Measurements from ENCODE around the gene PCSK2.
"Not testable (repeated sequence)": the region's sequence is repeated elsewhere in the genome, so short reads cannot be mapped to it uniquely, and the experiment has no call there.

Gene PCSK2, protein sequence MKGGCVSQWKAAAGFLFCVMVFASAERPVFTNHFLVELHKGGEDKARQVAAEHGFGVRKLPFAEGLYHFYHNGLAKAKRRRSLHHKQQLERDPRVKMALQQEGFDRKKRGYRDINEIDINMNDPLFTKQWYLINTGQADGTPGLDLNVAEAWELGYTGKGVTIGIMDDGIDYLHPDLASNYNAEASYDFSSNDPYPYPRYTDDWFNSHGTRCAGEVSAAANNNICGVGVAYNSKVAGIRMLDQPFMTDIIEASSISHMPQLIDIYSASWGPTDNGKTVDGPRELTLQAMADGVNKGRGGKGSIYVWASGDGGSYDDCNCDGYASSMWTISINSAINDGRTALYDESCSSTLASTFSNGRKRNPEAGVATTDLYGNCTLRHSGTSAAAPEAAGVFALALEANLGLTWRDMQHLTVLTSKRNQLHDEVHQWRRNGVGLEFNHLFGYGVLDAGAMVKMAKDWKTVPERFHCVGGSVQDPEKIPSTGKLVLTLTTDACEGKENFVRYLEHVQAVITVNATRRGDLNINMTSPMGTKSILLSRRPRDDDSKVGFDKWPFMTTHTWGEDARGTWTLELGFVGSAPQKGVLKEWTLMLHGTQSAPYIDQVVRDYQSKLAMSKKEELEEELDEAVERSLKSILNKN

DNA sequence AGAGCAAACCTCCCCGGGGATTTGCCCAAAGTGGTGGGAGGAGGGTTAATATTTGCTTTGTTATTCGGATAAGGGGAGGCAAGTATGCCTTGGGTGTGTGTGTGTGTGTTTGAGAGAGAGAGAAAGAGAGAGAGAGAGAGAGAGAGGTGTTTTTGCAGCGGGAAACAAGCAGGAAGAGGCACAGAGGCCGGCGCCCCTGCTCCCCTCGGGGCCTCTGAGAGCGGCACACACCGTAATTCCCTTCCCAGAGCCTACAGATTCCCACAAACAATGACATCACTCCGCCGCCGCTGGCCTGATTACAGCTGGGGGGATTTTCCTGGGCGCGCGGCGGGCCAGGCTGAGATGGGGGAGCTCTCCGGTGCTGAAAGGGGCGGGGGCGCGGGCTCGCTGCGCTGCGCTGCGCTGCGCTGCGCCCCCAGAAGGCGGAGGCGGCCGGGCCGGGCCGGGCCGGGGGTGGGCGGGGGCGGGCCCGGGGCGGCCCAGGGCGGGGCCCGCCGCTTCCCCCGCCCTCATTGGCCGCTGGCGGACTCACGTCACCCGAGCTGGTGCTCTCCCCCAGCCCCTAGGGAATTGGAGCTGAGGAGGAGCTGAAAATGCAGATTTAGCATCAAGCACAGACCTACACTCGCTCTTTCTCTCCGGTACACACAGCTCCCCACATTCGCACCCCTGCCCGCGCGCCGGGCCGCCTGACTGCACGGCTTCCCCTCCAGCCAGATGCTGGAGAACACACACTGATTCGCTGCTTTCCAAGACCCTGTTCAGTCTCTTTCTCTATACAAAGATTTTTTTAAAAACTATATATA is at the start of gene PCSK2:
PCSK2 (plus strand) TSS at position 631 of the 809 bp plus-strand sequence. CDS start 266 bp downstream, outside the sequence.
- DNase-seq: no peak

DNA sequence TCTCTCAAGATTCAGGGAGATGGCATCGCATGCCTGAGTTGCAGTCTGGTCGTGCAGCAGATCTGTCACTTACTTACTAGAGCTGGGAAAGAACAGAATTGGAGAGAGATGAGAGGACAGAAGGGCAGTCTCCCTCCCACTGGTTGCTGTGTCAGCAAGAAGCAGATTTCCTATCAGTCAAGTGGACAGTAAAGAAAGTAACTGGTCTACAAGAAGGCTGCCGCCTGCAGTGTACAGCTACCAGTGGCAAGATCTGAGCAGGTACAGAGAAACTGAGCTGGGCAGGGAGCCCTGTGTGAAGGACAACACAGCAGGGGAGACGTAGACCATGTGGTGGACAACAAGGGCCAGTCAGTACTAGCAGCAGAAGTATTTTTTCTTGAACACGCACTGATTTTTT is 49.5 kb upstream of the PCSK2 start:
- DNase-seq: no peak

DNA sequence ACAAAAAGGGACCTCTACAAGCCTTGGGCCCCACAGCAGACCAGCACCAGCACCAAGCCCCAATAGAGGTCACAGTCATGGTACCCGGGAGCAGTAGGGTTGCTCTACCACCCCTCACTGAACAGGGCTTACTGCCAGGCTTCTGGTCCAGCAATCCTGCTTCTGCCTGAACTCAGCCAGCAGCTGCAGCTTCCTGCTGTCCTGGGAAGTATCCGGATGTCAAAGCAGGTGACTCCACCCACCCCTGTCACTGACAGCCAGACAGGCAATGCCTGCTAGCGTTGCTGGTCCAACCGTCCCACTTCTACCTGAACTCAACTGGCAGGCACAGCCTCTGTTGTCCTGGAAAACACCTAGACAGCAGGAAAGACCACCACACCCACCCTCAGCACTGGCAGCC is 47.0 kb upstream of the PCSK2 start:
- no peak for DNase-seq

DNA sequence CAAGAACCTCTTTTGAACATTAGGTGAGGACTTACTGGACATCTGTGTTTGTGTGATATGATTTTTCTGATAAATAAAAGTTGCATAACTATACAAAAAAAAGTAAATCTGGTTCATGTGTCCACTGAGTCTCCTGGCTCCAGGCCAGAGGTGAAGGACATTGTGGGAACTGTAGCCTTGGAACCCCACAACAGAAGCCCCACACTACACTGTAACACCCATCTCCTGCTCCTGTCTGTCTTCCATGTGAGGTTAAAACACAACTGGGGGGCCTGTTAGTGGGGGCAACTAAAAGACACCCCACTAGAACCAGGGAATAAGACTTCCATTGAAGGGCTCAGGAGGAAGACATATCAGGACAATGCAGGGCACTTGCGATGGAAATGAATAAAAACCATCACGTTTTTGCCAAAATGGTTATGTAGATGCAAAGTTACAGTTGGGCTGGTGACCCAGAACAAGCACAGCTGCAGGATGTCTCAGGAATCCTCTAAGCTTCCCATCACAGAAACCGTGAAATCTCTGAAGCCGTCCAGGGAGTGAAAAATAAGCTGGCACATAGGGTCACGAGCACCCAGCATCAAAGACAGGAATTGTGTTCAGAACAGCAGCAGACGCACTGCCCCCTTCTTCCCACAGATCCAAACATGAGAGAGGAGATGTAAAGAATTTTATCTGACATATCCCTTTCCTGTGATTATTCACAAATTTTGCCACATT is 36.7 kb upstream of the PCSK2 start:
- no peak for DNase-seq

DNA sequence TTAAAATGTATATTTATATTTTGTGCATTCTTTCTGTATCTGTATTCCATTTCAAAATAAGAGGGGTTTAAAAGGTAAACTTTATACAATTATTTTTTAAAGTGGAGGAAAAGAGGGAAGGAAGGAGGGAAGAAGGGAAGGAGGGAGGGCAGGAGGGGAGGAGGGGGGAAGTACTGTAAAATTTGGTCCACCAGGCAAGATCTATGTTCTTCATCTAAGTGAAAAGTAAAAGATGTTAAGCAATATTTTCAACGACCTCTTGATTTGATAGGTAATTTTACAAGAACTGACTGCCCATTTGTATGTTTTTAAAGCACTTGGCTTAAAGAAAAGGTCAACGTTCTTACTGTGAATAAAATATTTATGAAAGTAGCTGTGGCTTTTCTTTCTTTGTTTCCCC is 29.8 kb upstream of the PCSK2 start:
- DNase-seq: no peak

DNA sequence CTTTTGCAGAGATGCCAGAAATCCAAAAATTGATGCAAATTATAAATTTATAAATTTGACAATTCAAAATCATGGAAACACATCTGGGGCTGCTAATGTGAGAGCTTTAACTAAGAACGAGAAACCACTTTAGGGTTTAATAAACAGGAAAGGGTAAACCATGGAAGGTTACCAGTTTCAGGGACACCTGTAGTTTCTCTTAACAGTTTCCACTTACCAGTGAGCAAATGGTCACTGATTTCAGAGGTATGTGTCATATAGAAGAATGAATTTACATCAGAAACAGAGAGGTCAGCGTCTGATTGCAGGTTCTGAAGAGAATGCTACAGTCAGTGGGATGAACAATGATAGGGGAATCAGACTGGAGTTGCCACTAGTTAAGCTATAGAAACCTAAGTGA is 24.8 kb upstream of the PCSK2 start:
- no peak for DNase-seq

DNA sequence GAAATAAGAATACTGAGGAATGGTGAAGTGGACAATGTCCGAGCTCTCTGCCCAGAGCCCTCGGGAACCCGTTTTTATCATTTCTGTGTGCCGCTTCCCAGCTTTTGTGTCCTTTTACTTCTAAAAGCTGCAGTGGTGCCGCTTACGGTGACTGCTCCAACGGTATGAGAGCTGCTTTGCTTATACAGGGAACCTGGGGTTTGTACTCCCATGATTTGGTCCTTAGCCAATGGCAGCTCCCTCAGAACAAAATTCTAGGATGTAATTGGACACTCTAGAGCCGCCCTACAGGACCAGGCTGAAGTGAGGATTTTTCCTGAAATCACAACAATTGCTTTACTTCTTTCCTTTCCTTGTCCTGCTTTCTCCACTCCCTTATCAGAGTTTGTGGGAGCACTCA is 24.2 kb upstream of the PCSK2 start:
- no peak for DNase-seq

DNA sequence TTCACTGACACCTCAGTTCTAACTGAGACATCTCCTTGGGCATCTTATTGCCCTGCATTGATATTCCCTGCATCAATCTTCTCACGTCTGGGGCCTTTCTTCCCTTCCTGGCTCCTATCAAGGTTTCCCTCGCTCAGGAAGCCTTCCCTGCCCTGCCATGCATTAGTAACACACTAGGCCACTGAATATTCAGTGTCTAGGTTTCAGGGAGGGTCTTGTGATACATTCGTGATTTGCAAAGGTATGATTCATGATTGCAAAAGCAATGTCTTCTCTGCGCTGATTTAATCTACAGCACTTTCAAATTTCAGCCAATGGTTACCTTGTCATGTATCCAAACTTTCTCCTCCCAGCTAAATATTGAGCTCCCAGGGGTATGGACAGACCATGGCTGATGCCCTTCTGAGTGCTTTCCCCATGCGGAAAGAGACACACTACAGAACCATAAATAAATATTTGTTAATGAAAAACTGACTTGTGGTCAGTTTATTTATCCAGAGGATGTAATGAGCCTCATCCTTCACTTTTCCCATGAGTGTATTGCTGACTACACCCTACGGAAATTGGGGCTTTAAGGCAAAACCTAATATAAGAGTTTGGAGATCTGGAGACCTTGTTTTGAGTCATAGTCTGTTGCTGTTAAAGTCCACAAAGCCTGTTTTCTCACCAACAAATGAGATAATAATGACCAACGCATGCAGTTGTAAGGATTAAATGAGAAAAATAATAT is 21.6 kb upstream of the PCSK2 start:
- no peak for DNase-seq

DNA sequence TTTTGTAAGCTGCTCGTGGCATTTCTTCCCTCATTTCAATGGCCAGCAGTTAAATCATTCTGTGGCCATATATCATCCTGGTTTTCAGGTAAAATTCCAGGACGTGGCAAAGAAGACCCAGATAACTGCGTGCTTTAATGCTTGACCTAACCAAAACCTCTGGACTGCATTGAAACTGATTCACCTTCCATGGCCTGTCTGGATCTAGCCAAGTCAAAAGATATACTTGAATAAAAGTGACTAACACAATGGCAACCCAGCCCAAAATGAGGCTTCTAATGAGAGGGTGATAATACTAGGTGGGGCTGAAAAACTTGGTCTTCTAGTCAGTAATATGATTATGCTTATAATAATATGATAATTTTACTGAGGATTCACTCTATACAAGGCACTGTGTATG is 16.5 kb upstream of the PCSK2 start:
- no peak for DNase-seq

DNA sequence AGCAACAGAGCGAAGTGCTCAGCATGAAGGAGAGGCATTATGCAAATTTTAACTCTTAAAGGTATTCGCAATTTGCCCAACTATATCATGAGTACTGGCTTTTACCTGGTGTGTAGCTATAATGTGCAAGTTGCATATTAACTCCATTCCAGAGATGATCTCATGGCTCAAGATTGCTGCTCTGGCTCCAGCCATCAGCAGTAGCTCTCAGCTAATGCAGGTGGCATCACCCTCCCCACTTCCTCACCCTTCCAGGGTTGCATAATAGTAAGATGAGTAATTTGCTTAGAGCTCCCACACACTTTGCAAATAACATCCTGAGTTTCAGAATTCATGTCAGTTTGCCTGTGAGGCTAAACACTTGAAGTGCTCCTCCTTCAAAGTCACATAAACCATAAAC is 15.9 kb upstream of the PCSK2 start:
- no peak for DNase-seq

DNA sequence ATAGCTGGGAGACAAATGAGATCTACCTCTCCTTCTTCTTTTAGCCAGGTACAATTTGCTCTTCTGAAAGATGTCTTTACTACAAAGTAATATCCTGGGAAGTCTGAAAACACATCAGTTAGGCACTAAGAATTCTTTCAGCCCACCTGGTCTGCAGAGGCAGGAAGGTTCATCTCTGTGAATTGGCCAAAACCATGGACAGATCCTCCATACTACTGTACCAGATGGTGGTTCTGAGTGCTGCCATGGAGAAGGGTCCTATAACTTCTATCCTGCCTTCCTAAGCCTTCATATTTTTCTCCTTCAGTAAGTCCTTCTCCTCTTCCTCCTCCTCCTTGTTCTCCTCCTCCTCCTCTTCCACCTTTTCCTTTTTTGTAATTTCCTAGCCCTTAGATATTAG is 11.7 kb upstream of the PCSK2 start:
- DNase-seq: no peak

DNA sequence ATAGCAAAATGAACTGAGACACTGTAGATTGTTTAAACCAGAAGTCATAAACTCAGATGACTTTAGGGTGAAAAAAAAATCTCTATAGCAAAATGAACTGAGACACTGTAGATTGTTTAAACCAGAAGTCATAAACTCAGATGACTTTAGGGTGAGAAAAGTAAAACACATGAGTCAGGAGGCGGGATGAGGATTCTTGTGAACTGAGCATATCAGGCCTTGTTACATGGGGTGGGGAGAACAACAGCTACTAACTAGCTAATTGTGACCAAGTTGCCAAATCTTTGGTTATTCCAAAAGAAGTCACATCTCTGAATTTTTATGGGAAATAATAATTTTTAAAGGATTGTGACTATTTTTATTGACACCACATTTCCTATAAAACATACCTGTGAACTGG is 7.0 kb upstream of the PCSK2 start:
- not testable (repeated sequence) for DNase-seq

DNA sequence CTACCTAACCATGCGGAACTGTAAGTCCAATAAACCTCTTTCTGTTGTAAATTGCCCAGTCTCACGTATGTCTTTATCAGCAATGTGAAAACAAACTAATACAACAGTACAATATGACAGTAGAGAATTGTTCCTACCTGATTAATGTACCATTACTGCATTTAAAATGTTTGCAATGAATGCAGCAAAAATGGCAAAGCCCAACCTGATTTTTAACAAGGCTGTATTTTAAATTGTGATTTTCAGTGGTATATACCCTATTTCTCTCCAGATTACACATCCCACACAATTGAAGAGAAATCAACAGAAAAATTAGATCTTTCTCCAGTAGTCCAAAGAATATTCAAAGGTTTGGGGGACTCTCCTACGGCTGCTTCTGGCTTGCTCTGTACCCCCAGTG is 3.3 kb upstream of the PCSK2 start:
- DNase-seq: no peak

DNA sequence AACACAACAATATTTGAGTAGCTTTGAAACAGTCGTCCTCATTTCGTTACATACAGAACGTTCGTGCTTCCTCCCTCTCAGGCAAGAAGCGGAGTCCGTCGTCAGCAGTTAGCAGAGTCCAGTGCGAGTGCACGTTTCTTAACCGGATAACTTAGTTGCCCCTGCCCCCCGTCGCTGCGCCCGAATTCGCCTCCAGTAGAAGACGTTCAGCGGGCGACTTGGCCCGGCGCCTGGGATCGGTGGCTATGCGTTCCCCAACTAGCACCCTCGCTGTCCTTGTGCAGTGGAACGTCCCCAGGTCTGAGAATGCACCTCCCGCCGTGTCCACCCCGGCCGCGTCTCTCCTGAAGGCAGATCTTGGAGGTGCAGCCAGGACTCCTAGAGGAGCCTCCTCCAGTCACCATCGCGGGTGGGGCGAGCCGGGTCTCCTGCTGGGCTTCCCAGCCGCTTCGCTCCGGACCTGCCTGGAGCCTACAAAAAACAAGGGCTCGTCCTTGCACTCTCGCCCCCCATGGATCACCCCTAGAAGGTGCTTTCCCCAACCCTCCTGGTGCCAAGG is 910 bp upstream of the PCSK2 start:
- no peak for DNase-seq

DNA sequence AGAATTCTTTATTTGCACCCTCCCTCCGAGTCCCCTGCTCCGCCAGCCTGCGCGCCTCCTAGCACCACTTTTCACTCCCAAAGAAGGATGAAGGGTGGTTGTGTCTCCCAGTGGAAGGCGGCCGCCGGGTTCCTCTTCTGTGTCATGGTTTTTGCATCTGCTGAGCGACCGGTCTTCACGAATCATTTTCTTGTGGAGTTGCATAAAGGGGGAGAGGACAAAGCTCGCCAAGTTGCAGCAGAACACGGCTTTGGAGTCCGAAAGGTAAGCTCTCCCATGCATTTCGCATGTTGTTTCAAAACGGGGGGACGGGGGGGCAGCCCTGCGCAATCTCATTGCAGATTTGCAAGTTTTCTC is 357 bp downstream of the PCSK2 start:
- DNase-seq: no peak

DNA sequence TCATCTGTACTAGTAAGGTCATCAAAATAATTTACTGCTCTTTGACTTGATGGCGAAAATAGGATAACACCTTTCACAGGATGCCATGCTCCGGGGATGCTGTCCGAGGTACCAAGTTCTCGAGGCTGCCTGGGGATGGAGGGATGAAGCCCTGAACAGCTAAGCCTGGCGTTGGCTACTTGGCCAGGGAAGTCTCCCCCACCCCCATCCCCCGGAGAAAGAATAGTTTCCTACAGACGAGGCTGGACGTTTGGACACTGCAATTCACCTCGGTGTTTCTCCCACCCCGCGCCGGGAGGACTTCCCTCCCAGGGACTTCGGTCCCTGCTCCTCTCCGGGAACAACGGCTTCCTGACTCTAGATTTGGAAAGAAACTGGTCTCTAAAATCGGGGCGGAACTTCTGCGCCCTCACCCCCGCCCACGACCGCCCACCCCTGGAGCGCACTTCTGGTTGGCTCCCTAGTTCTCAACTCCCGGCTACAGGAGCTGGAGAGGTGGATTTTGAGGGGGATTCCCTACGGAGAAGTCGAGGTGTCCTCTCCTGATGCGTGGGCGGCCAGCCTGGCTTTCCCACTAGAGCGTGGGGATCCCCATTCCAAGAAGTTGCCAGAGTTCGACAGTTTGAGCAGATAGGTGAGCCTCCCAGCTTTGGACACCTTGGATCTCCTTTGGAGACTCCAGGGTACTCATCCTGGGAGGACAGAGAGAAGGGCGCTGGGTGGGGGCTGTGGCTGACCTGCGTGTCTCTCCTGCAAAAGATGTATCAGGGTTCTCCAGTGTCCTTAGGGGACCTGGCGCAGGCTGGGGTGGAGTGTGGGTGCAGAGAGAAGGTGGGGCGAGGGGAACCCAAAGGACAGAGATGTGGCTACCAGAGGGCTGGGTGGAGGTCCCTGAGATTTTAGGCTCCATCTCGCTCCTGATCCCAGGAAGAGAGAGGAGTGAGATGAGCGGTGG is 1.1 kb downstream of the PCSK2 start:
- DNase-seq: no peak

DNA sequence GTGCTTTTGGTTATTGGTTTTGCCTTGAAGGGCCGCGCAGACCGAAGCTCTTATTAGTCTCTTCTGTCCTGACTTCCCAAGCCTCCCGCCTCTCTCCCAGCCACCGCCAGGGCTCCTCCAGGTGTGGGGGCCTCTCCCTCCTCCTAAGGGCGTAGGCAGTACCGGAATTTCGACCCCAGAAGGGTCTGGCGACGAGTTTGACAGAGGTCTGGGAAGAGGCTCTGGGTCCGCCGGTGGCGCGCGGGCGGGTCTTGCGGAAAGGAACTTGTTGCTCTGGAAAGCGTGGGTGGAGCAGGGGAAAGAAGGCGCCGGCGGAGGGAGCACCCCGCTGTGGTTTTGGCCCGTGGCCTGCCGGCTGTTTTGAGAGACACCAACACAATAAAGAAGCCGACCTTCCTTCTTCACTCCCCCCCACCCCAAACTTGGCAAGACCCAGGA is 1.8 kb downstream of the PCSK2 start:
- no peak for DNase-seq

DNA sequence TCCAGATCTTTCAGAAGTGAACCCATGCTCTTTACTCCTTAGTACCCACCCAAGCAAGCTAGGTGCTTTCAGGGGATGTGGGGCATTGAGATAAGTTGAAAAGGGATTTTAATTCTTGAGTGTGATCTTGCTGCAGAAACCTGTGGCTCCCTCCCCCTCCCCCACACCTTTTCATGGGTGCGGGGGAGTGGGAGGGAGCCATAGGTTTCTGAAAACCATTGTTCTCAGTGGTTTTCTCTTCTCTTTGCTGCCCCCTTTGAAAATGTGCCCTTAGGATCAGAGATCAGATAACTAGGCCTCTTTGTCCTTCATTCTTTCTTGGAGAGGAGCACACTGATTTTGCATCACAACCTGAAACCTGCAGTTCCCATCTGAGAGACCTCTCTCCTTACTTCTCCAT is 2.4 kb downstream of the PCSK2 start:
- DNase-seq: no peak

DNA sequence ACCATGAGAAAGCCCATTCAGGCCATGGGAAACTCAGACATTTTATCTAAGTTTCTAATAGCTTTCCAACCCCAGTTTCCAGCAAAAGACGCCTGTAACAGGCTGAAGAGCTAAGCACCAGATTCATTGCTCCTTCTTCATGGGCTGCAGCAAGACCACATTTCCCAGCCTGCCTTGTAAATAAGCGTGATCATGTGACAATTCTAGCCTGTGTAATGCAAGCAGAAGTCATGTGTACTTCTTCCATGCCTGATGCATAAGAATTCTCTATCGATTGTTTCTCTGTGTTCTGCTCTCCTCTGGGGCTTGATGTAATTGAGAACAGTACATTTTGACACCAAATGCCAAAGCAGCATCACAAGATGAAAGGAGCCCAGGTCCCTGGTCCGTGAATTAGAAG is 6.8 kb downstream of the PCSK2 start:
- DNase-seq: no peak

DNA sequence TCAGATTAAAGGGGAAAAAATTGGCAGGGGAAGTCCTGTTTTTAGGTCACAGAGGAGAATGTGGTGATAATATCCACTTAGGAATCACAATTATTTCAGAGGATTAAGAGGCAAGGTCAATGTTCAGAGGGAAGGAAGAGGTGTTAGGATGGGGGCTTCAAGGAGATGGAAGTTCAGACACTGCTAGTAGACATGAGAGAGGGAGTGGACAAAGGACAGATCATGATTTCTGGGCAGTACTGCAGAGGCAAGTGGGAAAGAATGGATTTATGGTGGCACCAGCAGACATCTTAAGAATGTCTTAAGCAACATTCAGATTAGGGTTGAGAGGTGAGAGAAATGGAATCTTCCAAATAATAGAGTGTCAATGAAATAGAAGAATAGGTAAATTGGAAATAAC is 9.9 kb downstream of the PCSK2 start:
- no peak for DNase-seq

DNA sequence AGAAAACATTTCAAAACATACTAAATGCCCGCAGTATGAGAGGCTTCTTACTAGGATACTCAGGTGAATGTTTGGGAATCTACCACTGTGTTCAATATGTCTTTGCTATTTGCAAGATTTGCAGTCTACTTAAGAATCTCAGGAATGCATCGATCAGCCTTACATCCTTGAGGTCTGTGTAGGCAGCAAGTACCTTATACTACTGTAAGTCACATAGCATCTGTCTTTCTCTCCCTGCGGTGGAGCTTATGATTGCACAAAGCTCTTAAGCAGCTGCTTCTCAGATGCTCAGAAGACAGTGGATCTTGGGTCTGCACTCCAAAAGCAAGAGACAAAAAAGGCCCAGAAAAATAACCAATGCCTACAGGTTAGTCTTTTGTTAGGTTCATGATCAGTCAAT is 21.4 kb downstream of the PCSK2 start:
- no peak for DNase-seq
